ELF-1 (cell line): ENCODE data around the gene TCEAL7.
A peak's percentile ranks its signal among the peaks of the same experiment; 100 is the strongest.

ENCODE experiments used
- DNase-seq: peaks from one replicate; pipeline ENCODE4 v3.0.0-alpha.2; 2016; ENCODE audit warnings: low read depth, low spot score

TCEAL7 gene

GRCh38 chrX:103367502-103367901, 37.5 kb downstream of the TCEAL7 start:
- DNase-seq: peak; percentile 55

- DNase-seq: no peak
These were observed 39.4 kb downstream of the TCEAL7 start for GRCh38 chrX:103369479-103369878.

- no peak for DNase-seq
These were observed 42.8 kb downstream of the TCEAL7 start for GRCh38 chrX:103372886-103373285.

- no peak for DNase-seq
These were observed 43.5 kb downstream of the TCEAL7 start for GRCh38 chrX:103373581-103373980.

- peak; percentile 85 for DNase-seq
These were observed 46.3 kb downstream of the TCEAL7 start, which contains the start of gene BEX3 for GRCh38 chrX:103376118-103376978. BEX3 (plus strand) TSS chrX:103376538; CDS start chrX:103377522, 984 bp downstream.

- peak; percentile 61 for DNase-seq
These were observed 46.9 kb downstream of the TCEAL7 start for GRCh38 chrX:103376979-103377324.

GRCh38 chrX:103378990-103379389, 49.0 kb downstream of the TCEAL7 start:
- no peak for DNase-seq
